ENCODE results near the gene UNK.

DNA sequence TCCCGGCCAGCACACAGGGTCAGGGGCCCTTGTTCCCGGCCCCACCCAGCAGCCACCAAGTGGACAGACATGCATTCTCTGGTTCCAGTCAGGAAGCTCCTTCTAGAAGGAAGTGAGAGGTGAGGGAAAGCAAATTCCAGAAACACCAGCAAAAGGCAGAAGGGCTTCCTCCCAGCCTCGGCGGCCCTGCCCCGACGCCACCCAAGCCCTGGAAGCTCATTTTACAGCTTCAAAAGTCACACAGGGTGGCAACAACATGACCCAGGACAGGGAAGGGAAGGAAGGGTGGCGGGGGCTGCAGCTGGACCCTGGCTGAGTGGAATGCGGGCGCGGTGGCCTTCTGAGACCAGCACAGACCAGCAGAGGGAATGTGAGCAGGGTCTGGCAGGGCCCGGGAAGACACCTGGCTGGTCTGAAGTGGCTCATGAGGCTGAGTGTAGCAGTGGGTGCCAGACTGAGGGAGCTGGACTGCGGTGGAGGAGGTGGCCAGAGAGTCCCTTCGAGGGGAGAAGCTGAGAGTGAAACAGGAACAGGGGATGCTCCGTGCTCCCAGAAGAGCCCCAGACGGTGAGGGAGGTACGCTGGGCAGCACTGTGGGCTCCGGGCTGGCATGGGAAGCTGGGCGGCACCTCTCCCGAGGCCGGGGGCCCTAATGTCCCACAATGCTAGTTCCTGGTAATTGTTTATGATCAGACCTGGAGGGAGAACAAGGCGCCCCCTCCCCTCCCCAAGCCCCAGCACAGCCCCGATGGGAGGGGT, 61.5 kb downstream of the UNK start:
- TF ChIP-seq CTCF (IDR thresholded peaks at IDR 0.05; ENCODE audit: low read depth, low read length) (no peak), EZH2phosphoT487 (IDR thresholded peaks at IDR 0.05; ENCODE audit: low read depth) (no peak)

Measured in OCI-LY3 (cell line).